ENCODE results near the gene MYOG.

Gene MYOG

GRCh38 chr1:203060115-203060514 is 25.7 kb downstream of the MYOG start:
- no peak overlapping the region for H3K4me3 ChIP-seq (ENCODE audit: low read depth, low read length)
- no peak for DNase-seq (ENCODE audit: low read depth)
- TF ChIP-seq MAX (IDR thresholded peaks at IDR 0.05; ENCODE audit: low read depth, low read length) (no peak), POLR2A (IDR thresholded peaks at IDR 0.05; ENCODE audit: extremely low read depth, insufficient read length) (no peak), MYC (IDR thresholded peaks at IDR 0.05; ENCODE audit: low read depth, low read length) (no peak), CTCF (IDR thresholded peaks at IDR 0.05; ENCODE audit: low read depth, low read length) (no peak)

- peak; percentile 55 for DNase-seq (ENCODE audit: low read depth)
- TF ChIP-seq CTCF (IDR thresholded peaks at IDR 0.05; ENCODE audit: low read depth, low read length) (no peak), MAX (IDR thresholded peaks at IDR 0.05; ENCODE audit: low read depth, low read length) (no peak), MYC (IDR thresholded peaks at IDR 0.05; ENCODE audit: low read depth, low read length) (no peak), POLR2A (IDR thresholded peaks at IDR 0.05; ENCODE audit: extremely low read depth, insufficient read length) (no peak)
- H3K4me3 ChIP-seq (ENCODE audit: low read depth, low read length) = no peak overlapping the region
Observed at GRCh38 chr1:203059485-203059884, 26.3 kb downstream of the MYOG start.

GRCh38 chr1:203058676-203058935 is 27.2 kb downstream of the MYOG start:
- peak; percentile 61 for DNase-seq (ENCODE audit: low read depth)
- H3K4me3 ChIP-seq (ENCODE audit: low read depth, low read length) = no peak overlapping the region
- no peak for TF ChIP-seq MAX (IDR thresholded peaks at IDR 0.05; ENCODE audit: low read depth, low read length)
- no peak for TF ChIP-seq POLR2A (IDR thresholded peaks at IDR 0.05; ENCODE audit: extremely low read depth, insufficient read length)
- TF ChIP-seq MYC (IDR thresholded peaks at IDR 0.05; ENCODE audit: low read depth, low read length) = no peak
- TF ChIP-seq CTCF (IDR thresholded peaks at IDR 0.05; ENCODE audit: low read depth, low read length) = no peak

- peak; percentile 54 for DNase-seq (ENCODE audit: low read depth)
- TF ChIP-seq MYC (IDR thresholded peaks at IDR 0.05; ENCODE audit: low read depth, low read length) = no peak
- H3K4me3 ChIP-seq (ENCODE audit: low read depth, low read length) = no peak overlapping the region
Observed at GRCh38 chr1:203057911-203058675, 27.7 kb downstream of the MYOG start.

GRCh38 chr1:203056516-203056915 is 29.3 kb downstream of the MYOG start:
- TF ChIP-seq MYC (IDR thresholded peaks at IDR 0.05; ENCODE audit: low read depth, low read length) (no peak), CTCF (IDR thresholded peaks at IDR 0.05; ENCODE audit: low read depth, low read length) (peak; percentile 8)
- H3K4me3 ChIP-seq (ENCODE audit: low read depth, low read length) = no peak overlapping the region

GRCh38 chr1:203056012-203056411 is 29.8 kb downstream of the MYOG start:
- H3K4me3 ChIP-seq (ENCODE audit: low read depth, low read length) = no peak overlapping the region
- DNase-seq (ENCODE audit: low read depth) = no peak
- no peak for TF ChIP-seq MAX (IDR thresholded peaks at IDR 0.05; ENCODE audit: low read depth, low read length)
- no peak for TF ChIP-seq MYC (IDR thresholded peaks at IDR 0.05; ENCODE audit: low read depth, low read length)
- TF ChIP-seq CTCF (IDR thresholded peaks at IDR 0.05; ENCODE audit: low read depth, low read length) = no peak
- no peak for TF ChIP-seq POLR2A (IDR thresholded peaks at IDR 0.05; ENCODE audit: extremely low read depth, insufficient read length)

More at GRCh38 chr1:203056516-203056915, 29.3 kb downstream of the MYOG start:
- no peak for DNase-seq (ENCODE audit: low read depth)

Data from NB4 (cell line).